HepG2 (cell line): ENCODE data around the gene MBTPS2. TPM values are rescaled to one million over a fixed set of nuclear protein-coding genes. Genes with fewer than 3 reads are reported as not detected.
A peak's percentile ranks its signal among the peaks of the same experiment; 100 is the strongest.

Experiments
- ELF4 ChIP-seq: sonication (generic); formaldehyde crosslinking; IDR thresholded peaks from 2 replicates; pipeline ENCODE4 v1.5.0; 2020; ENCODE audit warnings: missing genetic modification reagents, mild to moderate bottlenecking, moderate library complexity, borderline replicate concordance
- FLYWCH1 ChIP-seq: sonication (generic); formaldehyde crosslinking; IDR thresholded peaks from 2 replicates; pipeline ENCODE4 v1.8.1; 2023; ENCODE audit warnings: mild to moderate bottlenecking, missing genetic modification reagents
- HDAC2 ChIP-seq: sonication (generic); formaldehyde crosslinking; IDR thresholded peaks from 2 replicates; pipeline ENCODE4 v1.4.0; 2020; ENCODE audit warnings: missing genetic modification reagents
- HNRNPUL1 ChIP-seq: fragments of 200-400 bp; formaldehyde crosslinking; IDR thresholded peaks from 2 replicates; pipeline ENCODE4 v1.6.1; 2017; ENCODE audit warnings: low read depth, mild to moderate bottlenecking, low read length, moderate library complexity
- IRF2 ChIP-seq: IDR thresholded peaks from 2 replicates; pipeline ENCODE4 v1.6.1; 2018; ENCODE audit warnings: missing genetic modification reagents, missing compliant biosample characterization
- MIER2 ChIP-seq: IDR thresholded peaks from 2 replicates; pipeline ENCODE4 v1.6.1; 2016; ENCODE audit warnings: missing biosample characterization, missing genetic modification reagents
- SMAD3 ChIP-seq: sonication (generic); formaldehyde crosslinking; IDR thresholded peaks from 2 replicates; pipeline ENCODE4 v1.4.0; 2020; ENCODE audit warnings: missing genetic modification reagents
- ZBTB1 ChIP-seq: sonication (generic); formaldehyde crosslinking; IDR thresholded peaks from 2 replicates; pipeline ENCODE4 v1.4.0; 2020; ENCODE audit warnings: missing genetic modification reagents, borderline replicate concordance
- ZIK1 ChIP-seq: sonication (generic); formaldehyde crosslinking; IDR thresholded peaks from 2 replicates; pipeline ENCODE4 v1.5.0; 2020; ENCODE audit warnings: mild to moderate bottlenecking, low read depth, missing genetic modification reagents, borderline replicate concordance
- ZMYM3 ChIP-seq: sonication (generic); formaldehyde crosslinking; IDR thresholded peaks from 2 replicates; pipeline ENCODE4 v1.5.1; 2020; ENCODE audit warnings: mild to moderate bottlenecking, missing genetic modification reagents
- ZNF274 ChIP-seq: sonication (generic); formaldehyde crosslinking; IDR thresholded peaks from 2 replicates; pipeline ENCODE4 v1.5.1; 2020; ENCODE audit warnings: mild to moderate bottlenecking, missing genetic modification reagents
- ZSCAN22 ChIP-seq: sonication (generic); formaldehyde crosslinking; IDR thresholded peaks from 2 replicates; pipeline ENCODE4 v1.4.0; 2020; ENCODE audit warnings: mild to moderate bottlenecking, missing genetic modification reagents
- polyA plus RNA-seq, 8 experiments: library from polyadenylated mRNA; depleted of rRNA in 3 of 8; stranded (reverse) in 7 of 8; unstranded in 1 of 8; fragments of >200 nt; fragmentation: Illumina TruSeq in 4 of 8; extraction: Trizol in 4 of 8; gene quantifications; 2 replicates each; pipeline versions ENCODE4 v1.2.1 to v1.2.3, GENCODE V29; 2011 to 2016; ENCODE audit warnings: low read depth in 4 of 8, missing spikeins in 1 of 8, mixed read lengths in 1 of 8; ENCODE audit not compliant: insufficient read depth in 1 of 8
- total RNA-seq, 5 experiments: library from RNA; depleted of rRNA; stranded (reverse); fragments of >200 nt; fragmentation: Illumina TruSeq; extraction: Trizol; gene quantifications; 2 replicates each; pipeline ENCODE4 v1.2.3, GENCODE V29; 2016; ENCODE audit warnings: low read depth in 1 of 5
- TF ChIP-seq, protein P1 (sequence below): sonication (generic); formaldehyde crosslinking; IDR thresholded peaks from 2 replicates; pipeline ENCODE4 v1.4.0; 2020; ENCODE audit warnings: missing genetic modification reagents
- TF ChIP-seq, protein P2 (sequence below): IDR thresholded peaks from 2 replicates; pipeline ENCODE4 v1.6.1; 2016; ENCODE audit warnings: control low read depth
- TF ChIP-seq, protein P3 (sequence below): fragments of 450-650 bp; IDR thresholded peaks from 2 replicates; pipeline ENCODE4 v1.6.1; 2017; ENCODE audit warnings: mild to moderate bottlenecking
- TF ChIP-seq, protein P4 (sequence below): sonication (generic); formaldehyde crosslinking; IDR thresholded peaks from 2 replicates; pipeline ENCODE4 v1.4.0; 2020; ENCODE audit warnings: missing genetic modification reagents, low read depth, mild to moderate bottlenecking, borderline replicate concordance
- TF ChIP-seq, protein P5 (sequence below): sonication (generic); formaldehyde crosslinking; IDR thresholded peaks from 2 replicates; pipeline ENCODE4 v1.8.0; 2023; ENCODE audit warnings: mild to moderate bottlenecking, missing genetic modification reagents

MBTPS2 gene
- total and polyA plus RNA-seq, 2 of the 13 experiments (the other 11 are each of a cell fraction or from before 2014, with no cell fraction given), result 5.7 to 14.4 TPM

DNA sequence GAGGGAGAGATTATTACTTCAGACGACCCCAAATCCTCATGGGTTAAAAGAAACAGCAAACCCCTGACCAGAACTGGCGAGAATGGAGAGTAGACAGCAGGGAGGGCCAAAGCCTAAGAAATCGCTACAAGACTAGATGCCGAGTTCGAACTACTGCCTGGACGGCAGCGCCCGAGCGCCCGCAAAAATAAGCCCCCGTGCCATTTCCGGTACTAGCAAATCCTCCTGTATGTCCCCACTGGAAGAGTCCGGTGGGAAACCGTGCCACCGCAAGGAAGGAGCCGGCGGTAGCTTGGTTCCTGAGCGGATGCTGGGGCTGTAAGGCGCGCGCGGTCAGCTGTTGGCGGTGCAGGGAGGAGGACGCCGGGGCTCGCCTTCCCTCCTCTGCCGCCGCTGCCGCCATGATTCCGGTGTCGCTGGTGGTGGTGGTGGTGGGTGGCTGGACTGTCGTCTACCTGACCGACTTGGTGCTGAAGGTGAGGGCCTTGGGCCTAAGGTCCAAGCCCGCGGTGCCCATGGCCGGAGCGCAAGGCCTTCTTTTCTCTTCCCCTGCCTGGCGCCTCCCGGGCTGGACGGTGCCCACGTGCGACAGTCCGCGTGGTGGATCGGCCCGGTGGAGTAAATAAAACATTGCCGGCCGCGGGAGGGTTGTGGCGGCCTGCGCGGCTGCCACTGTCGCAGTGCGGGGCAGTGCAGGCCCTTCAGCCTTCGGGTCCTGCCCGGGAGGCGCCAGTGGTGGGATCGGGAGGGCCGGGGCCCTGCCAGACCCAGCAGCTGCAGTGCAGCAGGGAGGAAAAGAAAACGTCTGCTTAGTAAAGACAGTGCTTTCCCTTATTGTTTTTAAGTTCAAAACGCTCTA lies at the start of gene MBTPS2 (continued):
- TF ChIP-seq, protein P1, sequence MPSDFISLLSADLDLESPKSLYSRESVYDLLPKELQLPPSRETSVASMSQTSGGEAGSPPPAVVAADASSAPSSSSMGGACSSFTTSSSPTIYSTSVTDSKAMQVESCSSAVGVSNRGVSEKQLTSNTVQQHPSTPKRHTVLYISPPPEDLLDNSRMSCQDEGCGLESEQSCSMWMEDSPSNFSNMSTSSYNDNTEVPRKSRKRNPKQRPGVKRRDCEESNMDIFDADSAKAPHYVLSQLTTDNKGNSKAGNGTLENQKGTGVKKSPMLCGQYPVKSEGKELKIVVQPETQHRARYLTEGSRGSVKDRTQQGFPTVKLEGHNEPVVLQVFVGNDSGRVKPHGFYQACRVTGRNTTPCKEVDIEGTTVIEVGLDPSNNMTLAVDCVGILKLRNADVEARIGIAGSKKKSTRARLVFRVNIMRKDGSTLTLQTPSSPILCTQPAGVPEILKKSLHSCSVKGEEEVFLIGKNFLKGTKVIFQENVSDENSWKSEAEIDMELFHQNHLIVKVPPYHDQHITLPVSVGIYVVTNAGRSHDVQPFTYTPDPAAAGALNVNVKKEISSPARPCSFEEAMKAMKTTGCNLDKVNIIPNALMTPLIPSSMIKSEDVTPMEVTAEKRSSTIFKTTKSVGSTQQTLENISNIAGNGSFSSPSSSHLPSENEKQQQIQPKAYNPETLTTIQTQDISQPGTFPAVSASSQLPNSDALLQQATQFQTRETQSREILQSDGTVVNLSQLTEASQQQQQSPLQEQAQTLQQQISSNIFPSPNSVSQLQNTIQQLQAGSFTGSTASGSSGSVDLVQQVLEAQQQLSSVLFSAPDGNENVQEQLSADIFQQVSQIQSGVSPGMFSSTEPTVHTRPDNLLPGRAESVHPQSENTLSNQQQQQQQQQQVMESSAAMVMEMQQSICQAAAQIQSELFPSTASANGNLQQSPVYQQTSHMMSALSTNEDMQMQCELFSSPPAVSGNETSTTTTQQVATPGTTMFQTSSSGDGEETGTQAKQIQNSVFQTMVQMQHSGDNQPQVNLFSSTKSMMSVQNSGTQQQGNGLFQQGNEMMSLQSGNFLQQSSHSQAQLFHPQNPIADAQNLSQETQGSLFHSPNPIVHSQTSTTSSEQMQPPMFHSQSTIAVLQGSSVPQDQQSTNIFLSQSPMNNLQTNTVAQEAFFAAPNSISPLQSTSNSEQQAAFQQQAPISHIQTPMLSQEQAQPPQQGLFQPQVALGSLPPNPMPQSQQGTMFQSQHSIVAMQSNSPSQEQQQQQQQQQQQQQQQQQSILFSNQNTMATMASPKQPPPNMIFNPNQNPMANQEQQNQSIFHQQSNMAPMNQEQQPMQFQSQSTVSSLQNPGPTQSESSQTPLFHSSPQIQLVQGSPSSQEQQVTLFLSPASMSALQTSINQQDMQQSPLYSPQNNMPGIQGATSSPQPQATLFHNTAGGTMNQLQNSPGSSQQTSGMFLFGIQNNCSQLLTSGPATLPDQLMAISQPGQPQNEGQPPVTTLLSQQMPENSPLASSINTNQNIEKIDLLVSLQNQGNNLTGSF (CRISPR knock-in tag), result peak; percentile 81; the same call in 1 of the 2 replicates
- TF ChIP-seq HDAC2 (CRISPR knock-in tag) (peak; percentile 43; the same call in 1 of the 2 replicates), HNRNPUL1 (no peak), ELF4 (CRISPR knock-in tag) (no peak), ZBTB1 (no peak), ZIK1 (CRISPR knock-in tag) (no peak), MIER2 (CRISPR knock-in tag) (0 out of 2 replicates have a peak, but pooled peaks have one; percentile 21), SMAD3 (CRISPR knock-in tag) (peak; percentile 64; the same call in 1 of the 2 replicates), FLYWCH1 (no peak), IRF2 (peak; percentile 58; the same call in 1 of the 2 replicates), ZMYM3 (CRISPR knock-in tag) (peak; percentile 61; the same call in 1 of the 2 replicates), ZNF274 (CRISPR knock-in tag) (0 out of 2 replicates have a peak, but pooled peaks have one; percentile 33), ZSCAN22 (CRISPR knock-in tag) (no peak)
- TF ChIP-seq, protein P2, sequence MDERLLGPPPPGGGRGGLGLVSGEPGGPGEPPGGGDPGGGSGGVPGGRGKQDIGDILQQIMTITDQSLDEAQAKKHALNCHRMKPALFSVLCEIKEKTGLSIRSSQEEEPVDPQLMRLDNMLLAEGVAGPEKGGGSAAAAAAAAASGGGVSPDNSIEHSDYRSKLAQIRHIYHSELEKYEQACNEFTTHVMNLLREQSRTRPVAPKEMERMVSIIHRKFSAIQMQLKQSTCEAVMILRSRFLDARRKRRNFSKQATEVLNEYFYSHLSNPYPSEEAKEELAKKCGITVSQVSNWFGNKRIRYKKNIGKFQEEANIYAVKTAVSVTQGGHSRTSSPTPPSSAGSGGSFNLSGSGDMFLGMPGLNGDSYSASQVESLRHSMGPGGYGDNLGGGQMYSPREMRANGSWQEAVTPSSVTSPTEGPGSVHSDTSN (CRISPR knock-in tag), result no peak
- TF ChIP-seq, protein P3, sequence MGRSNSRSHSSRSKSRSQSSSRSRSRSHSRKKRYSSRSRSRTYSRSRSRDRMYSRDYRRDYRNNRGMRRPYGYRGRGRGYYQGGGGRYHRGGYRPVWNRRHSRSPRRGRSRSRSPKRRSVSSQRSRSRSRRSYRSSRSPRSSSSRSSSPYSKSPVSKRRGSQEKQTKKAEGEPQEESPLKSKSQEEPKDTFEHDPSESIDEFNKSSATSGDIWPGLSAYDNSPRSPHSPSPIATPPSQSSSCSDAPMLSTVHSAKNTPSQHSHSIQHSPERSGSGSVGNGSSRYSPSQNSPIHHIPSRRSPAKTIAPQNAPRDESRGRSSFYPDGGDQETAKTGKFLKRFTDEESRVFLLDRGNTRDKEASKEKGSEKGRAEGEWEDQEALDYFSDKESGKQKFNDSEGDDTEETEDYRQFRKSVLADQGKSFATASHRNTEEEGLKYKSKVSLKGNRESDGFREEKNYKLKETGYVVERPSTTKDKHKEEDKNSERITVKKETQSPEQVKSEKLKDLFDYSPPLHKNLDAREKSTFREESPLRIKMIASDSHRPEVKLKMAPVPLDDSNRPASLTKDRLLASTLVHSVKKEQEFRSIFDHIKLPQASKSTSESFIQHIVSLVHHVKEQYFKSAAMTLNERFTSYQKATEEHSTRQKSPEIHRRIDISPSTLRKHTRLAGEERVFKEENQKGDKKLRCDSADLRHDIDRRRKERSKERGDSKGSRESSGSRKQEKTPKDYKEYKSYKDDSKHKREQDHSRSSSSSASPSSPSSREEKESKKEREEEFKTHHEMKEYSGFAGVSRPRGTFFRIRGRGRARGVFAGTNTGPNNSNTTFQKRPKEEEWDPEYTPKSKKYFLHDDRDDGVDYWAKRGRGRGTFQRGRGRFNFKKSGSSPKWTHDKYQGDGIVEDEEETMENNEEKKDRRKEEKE, result no peak
- TF ChIP-seq, protein P4, sequence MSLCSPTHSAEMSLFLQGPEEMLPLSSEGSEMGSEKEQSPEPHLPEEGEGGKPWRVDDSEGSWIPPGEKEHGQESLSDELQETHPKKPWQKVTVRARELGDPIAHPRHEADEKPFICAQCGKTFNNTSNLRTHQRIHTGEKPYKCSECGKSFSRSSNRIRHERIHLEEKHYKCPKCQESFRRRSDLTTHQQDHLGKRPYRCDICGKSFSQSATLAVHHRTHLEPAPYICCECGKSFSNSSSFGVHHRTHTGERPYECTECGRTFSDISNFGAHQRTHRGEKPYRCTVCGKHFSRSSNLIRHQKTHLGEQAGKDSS, result peak; percentile 41; the same call in 1 of the 2 replicates
- TF ChIP-seq, protein P5, sequence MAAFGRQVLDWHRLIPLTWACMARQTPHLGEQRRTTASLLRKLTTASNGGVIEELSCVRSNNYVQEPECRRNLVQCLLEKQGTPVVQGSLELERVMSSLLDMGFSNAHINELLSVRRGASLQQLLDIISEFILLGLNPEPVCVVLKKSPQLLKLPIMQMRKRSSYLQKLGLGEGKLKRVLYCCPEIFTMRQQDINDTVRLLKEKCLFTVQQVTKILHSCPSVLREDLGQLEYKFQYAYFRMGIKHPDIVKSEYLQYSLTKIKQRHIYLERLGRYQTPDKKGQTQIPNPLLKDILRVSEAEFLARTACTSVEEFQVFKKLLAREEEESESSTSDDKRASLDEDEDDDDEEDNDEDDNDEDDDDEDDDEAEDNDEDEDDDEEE (CRISPR knock-in tag), result no peak
